GM19468 (cell line): ENCODE data around the gene TOLLIP.

Experiments
- ATAC-seq: cut with Tn5 transposase; IDR thresholded peaks from one replicate; pipeline ENCODE4 v1.9.1; 2021; ENCODE audit warnings: mild to moderate bottlenecking, moderate library complexity, moderate number of reproducible peaks; ENCODE audit not compliant: unreplicated experiment; ENCODE audit errors: extremely low read depth

Gene TOLLIP

DNA sequence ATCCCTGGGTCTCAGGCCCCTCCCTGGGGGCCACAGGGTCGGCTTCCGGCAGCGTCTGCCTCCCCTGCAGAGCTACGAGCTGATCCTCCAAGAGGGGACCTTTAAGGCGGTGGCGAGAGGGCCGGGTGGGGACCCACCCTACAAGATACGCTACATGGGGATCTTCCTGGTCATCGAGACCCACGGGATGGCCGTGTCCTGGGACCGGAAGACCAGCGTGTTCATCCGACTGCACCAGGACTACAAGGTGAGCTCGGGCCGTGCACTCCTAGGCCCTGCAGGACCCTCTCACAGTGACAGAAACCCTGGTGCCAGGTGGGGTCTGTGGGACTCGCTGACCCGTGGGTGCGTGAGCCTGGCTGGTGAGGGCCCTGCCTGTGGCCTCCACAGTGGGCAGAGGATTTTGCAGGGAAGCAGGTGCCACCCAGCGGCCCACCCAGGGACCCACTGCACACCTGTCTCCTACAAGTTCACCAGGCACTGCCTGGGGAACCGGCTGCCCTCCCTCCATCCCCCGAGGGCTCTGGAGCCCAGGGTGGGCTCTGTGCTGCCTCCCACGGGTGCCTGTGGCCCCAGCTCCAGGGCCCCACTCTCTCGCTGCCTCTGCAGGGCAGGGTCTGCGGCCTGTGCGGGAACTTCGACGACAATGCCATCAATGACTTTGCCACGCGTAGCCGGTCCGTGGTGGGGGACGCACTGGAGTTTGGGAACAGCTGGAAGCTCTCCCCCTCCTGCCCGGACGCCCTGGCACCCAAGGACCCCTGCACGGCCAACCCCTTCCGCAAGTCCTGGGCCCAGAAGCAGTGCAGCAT is 72.9 kb downstream of the TOLLIP start:
- no peak for ATAC-seq

DNA sequence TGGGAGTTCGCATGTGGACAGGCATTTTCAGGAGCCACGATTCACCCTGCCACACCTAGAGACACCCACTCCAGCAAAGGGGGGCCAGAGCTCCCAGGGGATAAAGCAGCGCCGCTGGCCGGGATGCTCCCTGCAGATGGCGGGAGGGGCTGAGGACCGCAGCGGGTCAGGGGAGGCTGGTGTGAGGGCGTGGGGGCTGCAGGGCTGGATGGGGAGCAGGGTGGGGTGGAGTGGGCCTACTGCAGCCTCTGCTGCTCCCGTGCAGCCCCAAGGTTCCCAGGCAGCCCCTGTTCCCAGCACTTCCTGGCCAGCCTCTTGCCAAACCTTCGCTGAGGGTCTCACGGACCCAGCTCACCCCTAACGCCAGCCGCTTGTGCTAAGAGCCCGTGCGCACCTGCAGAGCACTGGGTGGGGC is 73.5 kb downstream of the TOLLIP start:
- ATAC-seq = no peak

DNA sequence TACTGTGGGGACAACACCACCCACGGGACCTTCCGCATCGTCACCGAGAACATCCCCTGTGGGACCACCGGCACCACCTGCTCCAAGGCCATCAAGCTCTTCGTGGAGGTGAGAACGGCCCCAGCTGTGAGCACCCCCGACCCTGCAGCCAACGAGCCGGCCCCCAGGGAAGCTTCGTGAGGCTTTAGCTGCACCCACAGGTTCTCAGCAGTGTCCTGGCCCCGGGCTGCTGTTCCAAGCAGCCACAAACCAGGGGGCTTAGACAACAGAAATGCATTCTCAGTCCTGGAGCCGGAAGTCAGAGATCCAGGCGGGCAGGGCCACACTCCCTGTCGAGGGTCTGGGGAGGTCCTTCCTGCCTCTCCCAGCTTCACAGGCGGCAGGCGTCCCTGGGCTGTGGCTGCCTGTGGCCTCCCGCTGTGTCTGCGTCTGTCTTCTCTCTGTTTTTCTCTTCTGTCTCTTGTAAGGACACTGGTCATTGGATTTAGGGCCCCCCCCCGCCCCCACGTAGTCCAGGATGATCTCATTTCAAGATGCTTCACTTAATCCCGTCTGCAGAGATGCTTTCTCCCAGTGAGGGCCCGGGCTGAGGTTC is 74.0 kb downstream of the TOLLIP start:
- ATAC-seq = no peak

DNA sequence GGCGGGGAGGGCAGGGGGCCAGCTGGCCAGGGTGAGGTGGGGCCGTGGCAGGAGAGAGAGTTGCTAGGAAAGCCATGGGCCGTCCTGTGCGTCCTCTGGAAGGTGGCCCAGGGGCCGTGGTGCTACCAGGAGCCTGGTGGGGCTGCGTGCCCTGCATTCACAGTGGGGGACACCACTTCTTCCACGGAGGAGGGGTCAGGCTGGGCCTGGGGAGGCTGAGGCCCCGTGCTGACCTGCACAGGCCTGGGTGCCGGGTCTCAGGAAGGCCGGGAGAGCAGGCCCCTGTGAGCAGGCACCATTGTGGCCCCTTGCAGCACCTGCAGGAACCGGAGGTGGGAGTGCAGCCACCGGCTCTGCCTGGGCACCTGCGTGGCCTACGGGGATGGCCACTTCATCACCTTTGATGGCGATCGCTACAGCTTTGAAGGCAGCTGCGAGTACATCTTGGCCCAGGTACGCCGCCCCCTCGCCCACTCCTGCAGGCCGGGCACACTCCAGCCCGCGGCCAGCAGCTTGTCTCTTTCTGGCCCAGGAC is 74.6 kb downstream of the TOLLIP start:
- no peak for ATAC-seq

DNA sequence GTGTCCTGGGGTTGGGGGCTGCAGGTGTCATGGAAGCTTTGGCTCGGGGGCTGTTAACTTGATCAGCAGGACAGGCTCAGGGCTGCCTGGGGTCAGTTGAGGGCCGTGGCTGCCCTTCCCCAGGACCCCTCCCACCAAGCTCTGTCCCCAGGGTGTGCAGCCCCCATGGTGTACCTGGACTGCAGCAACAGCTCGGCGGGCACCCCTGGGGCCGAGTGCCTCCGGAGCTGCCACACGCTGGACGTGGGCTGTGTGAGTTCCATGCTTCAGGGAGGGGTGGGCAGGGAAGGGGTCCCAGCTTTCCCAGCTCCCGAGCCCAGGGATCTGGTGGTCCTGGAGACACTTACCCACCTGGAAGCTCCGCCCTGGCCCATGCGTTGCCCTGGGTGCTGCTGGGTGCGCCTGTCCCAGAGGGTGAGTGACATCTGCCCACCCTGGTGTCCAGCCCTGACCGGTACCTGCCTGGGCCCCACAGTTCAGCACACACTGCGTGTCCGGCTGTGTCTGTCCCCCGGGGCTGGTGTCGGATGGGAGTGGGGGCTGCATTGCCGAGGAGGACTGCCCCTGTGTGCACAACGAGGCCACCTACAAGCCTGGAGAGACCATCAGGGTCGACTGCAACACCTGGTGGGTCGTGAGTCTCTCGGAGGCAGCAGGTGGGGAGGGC is 75.2 kb downstream of the TOLLIP start:
- ATAC-seq = no peak

DNA sequence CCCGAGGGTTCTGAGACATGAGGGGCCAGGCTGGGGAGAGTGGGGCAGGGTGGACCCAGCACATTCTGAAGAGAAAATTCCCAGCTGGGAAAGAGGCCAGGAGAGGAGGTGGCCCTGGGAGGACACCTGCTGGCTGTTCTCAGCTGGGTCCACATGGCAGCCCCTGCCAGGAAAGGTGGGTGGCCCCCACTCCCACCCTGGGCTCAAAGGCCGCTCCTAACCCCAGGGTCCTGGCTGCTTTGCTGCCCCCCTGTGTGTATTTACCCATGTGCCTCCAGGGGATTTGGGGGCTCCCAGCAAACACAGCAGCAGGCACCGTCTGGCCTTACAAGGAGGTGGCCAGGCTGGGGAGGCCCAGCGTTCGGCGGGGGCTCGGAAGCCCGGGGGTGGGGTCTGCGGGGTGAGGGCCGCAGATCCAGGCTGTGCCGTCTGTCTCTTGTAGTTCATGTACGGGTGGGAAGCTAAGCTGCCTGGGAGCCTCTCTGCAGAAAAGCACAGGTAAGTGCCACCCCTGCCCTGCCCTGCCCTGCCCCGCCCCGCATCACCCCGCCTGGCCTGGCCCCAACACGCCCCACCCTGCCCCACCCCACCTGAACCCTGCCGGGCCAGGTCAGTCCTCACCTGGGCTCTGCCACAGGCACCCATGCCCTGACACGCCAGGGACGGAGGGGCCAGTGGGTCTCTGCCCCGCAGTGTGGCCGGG is 75.9 kb downstream of the TOLLIP start:
- ATAC-seq = no peak

DNA sequence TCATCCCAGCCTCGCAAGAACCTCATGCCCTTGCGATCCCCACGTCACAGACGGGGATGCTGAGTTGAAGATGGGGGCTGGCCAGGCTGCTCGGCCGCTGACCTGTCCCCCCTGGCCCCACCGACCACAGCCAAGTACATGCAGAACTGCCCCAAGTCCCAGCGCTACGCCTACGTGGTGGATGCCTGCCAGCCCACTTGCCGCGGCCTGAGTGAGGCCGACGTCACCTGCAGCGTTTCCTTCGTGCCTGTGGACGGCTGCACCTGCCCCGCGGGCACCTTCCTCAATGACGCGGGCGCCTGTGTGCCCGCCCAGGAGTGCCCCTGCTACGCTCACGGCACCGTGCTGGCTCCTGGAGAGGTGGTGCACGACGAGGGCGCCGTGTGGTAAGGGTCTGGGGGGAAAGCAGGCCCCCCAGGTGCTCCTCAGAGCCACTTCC is 76.5 kb downstream of the TOLLIP start:
- ATAC-seq = no peak

DNA sequence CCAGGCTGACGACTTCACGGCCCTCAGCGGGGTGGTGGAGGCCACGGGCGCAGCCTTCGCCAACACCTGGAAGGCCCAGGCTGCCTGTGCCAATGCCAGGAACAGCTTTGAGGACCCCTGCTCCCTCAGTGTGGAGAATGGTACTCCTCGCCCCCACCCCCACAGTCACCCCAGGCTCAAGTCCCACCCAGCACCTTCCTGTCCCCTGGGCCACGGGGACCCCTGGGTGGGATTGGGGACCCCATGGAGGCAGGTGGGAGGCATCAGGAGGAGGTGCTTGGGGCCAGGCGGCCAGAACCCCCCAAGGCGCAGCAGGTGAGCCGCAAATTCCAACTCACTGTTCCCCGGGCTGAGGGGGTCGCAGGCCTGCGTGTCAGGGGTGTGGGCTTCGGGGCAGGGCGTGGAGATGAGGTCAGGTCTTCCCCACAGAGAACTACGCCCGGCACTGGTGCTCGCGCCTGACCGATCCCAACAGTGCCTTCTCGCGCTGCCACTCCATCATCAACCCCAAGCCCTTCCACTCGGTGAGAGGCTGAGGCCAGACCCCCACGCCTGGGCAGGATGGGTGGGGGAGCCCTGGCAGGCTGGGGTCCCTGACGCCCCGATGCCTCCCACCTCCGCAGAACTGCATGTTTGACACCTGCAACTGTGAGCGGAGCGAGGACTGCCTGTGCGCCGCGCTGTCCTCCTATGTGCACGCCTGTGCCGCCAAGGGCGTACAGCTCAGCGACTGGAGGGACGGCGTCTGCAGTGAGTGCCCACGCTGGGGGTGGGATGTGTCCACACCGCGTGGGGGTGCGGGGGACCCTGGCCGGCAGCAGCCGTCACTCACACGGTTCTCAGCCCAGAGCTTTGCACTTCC is 77.2 kb downstream of the TOLLIP start:
- ATAC-seq = no peak

DNA sequence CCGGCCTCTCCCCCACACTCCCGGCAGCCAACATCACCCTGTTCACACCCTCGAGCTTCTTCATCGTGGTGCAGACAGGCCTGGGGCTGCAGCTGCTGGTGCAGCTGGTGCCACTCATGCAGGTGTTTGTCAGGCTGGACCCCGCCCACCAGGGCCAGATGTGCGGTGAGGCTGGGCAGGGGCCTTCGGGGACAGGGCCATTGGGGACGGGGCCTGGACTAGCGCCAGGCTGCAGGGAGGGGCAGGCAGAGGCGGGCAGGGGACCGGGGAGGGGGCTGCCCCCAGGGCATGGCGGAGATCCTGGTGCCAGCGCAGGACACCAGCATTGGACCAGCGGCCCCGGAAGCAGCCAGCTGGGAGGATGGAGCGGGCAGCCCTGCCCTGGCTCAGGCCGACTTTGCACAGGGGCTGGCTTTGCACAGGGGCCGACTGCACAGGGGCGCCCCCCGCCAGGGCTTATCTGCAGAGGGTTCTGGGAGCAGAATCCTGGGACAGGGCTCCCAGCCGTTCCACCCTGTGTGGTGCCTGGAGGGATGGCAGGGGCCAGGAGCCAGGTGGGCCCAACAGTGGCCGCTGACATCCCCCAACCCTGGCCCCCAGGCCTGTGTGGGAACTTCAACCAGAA is 77.9 kb downstream of the TOLLIP start:
- ATAC-seq = no peak

DNA sequence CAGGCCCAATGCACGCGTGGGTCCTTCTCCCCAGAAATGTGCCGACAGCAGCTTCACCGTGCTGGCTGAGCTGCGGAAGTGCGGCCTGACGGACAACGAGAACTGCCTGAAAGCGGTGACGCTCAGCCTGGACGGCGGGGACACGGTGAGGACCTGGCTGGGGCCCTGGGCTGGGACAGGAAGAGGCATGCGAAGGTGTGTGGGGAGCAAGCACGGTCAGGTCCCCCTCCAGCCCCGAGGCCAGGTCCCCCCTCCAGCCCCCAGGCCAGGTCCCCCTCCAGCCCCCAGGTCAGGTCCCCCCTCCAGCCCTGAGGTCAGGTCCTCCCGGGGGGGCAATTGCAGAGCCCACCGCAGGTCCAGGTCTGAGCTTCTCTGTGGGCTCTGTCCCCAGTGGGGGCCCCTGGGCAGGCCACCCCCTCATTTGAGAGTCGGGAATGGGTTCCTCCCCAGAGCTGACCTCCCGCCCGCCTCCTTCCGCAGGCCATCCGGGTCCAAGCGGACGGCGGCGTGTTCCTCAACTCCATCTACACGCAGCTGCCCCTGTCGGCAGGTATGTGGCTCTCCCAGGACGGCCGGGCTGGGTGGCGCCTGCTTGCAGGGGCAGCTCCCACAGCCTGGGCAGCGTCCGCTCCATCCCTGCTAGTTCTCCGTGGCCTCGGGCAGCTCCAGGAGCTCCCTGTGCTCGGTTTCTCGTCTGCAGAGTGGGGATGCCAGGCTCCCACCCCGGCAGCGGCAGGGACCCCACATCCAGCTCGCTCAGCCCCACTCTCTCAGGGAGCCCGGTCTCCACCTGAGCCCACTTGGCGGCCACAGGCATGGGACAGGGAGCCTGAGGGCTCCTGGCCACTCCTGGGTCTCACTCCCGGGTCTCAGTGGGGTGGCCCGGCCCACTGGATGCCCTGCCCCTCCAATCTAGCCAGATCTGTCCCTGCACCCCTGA is 78.7 kb downstream of the TOLLIP start:
- ATAC-seq = no peak

DNA sequence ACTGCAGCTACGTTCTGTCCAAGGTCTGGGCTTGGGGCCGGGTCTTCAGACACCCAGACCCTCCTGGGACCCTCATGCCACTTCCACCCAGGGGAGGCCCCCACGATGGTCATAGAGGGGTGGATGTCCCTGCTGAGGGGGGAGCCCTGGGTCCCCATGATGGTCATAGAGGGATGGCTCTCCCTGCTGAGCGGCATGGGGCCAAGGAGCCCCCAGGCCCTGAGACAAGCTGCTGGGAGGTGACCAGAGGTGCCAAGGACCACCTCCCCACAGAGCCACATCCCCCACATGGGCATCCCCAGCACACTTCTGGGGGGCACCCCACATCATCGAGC is 79.3 kb downstream of the TOLLIP start:
- no peak for ATAC-seq

DNA sequence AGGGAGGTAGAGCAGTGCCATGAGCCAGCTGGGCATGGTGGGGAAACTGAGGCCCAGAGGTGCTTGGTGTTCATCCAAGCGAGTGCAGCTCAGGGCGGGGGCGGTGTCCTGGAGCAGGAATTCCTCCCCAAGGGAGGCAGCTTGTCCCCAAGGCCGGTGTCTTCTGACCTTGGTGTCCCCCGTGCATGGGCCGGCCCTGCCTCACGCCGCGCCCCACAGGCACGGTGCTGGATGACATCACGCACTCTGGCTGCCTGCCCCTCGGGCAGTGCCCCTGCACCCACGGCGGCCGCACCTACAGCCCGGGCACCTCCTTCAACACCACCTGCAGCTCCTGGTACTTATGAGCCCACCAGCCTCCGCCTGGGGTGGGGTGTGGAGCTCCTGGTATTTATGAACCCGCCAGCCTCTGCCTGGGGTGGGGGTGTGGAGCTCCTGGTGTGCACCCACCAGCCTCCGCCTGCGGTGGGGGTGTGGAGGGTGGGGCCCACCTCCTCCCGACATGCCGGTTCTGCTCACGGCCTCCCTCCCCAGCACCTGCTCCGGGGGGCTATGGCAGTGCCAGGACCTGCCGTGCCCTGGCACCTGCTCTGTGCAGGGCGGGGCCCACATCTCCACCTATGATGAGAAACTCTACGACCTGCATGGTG is 79.8 kb downstream of the TOLLIP start:
- ATAC-seq = no peak

DNA sequence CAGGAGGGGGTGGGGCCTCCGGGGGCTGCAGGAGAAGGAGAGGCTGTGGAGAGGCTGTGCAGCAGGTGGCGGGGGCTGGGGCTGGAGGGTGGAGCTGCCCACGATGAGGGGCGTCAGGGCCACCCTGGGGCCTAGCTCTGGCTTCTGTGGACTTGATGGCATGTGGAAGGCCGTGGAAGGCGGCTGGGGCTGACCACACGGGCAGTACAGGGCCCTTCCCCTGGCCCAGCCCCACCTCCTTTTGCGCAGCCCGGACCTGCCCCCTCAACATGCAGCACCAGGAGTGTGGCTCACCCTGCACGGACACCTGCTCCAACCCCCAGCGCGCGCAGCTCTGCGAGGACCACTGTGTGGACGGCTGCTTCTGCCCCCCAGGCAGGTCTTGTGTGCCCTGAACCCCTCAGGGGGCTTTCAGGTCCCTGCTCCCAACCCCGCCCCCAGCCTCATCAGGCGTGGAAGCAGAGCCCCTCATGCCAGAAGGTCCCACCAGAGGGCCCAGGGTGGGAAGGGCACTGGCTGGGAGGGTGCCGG is 80.4 kb downstream of the TOLLIP start:
- no peak for ATAC-seq

DNA sequence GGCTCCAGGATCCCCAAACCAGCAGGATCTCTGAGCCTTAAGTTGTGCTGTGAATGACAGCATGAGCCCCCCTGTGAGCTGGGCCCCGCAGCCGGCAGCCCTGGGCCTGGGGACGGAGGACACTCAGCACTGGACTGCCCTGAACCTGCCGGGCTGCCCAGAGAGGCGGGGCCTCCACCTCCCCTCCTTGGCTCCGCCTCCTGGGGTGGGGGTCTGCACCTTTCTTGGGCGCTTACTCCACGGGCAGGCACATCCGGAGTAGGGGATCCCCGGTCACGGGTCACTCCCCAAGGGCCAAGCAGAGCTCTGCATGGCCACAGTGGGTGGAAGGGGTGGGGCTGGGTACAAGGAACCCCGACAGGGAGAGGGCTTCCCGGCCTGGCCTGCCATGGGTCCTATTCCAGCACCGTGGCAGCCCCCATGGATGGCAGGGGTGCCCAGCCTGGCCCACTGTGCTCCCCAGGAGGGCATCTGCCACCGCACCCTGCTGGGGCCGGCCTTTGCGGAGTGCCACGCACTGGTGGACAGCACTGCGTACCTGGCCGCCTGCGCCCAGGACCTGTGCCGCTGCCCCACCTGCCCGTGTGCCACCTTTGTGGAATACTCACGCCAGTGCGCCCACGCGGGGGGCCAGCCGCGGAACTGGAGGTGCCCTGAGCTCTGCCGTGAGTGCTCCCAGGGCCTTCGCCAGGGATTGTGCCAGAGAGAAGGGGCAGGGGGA is 81.2 kb downstream of the TOLLIP start:
- ATAC-seq = no peak

DNA sequence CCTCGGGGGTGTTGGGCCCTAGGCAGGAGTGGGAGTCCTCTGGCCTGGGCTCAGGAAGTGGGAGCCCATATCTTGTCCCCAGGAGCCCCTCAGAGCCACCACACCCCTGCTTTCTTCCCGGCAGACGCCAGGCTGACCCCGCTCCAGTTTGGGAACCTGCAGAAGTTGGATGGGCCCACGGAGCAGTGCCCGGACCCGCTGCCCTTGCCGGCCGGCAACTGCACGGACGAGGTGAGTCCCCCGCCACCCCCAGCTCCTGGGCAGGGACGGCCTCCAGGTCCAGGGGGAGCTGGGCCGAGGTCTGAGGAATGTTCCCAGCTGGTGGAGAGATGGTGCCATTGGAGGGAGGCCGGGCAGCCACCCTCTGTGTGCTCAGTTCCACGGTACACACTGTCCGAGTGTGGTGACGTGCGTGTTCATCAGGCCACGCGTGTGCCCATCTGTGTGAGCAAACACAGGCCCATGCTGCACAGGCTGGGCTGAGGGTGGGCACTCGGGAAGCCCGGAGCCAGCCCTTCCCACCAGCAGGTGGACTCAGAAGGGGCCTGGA is 81.8 kb downstream of the TOLLIP start:
- no peak for ATAC-seq

DNA sequence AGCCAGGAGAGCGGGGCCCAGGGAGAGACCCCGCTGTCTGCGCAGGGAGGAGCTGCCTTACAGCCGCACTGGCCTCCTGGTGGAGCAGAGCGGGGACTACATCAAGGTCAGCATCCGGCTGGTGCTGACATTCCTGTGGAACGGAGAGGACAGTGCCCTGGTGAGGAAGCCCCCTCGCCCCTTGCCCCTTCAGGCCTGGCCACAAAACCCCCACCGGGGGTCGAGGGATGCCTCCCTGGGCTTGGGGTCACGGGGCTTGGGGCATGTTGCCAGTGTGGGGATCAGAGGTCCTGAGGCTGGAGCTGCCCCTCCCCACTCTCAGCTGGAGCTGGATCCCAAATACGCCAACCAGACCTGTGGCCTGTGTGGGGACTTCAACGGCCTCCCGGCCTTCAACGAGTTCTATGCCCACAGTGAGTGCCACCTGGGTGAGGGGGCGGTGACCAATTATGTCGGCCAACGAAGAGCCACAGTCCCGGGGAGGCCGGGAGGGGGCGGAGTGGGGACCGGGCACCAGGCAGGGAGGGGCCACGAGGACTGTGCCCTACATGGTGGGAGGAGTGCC is 82.4 kb downstream of the TOLLIP start:
- no peak for ATAC-seq
